IPS-NIHi7 (cell line): ENCODE data around the gene TRIM16.
"Not testable (repeated sequence)": the region's sequence is repeated elsewhere in the genome, so short reads cannot be mapped to it uniquely, and the experiment has no call there.

ENCODE experiments used
- DNase-seq: peaks from one replicate; pipeline ENCODE4 v3.0.0; 2012; ENCODE audit warnings: mixed read lengths; ENCODE audit errors: extremely low spot score

The TRIM16 gene

GRCh38 chr17:15683824-15684478 lies at the start of gene TRIM16:
Gene TRIM16 (minus strand): TSS chr17:15684311. CDS start chr17:15651609, 32,702 bp downstream.
- DNase-seq = peak; percentile 15

- DNase-seq = not testable (repeated sequence)
Observed at GRCh38 chr17:15733174-15733789, 49.2 kb upstream of the TRIM16 start.

- not testable (repeated sequence) for DNase-seq
Observed at GRCh38 chr17:15731900-15732299, 47.8 kb upstream of the TRIM16 start, which contains the start of gene TBC1D26. Gene TBC1D26 (plus strand): TSS chr17:15732283. CDS start chr17:15735349, 3,066 bp downstream.

- not testable (repeated sequence) for DNase-seq
Observed at GRCh38 chr17:15730535-15730934, 46.4 kb upstream of the TRIM16 start.

GRCh38 chr17:15716601-15717563 lies 32.8 kb upstream of the TRIM16 start:
- DNase-seq = not testable (repeated sequence)

GRCh38 chr17:15708879-15709278 lies 24.8 kb upstream of the TRIM16 start:
- not testable (repeated sequence) for DNase-seq

- DNase-seq = not testable (repeated sequence)
Observed at GRCh38 chr17:15704813-15705212, 20.7 kb upstream of the TRIM16 start.

GRCh38 chr17:15704239-15704638 lies 20.1 kb upstream of the TRIM16 start:
- not testable (repeated sequence) for DNase-seq

- not testable (repeated sequence) for DNase-seq
Observed at GRCh38 chr17:15699937-15700336, 15.8 kb upstream of the TRIM16 start.

GRCh38 chr17:15699413-15699924 lies 15.4 kb upstream of the TRIM16 start, which contains the start of gene ZNF286A:
Gene ZNF286A (plus strand): TSS chr17:15699752. CDS start chr17:15700330, 578 bp downstream.
- peak; percentile 94 for DNase-seq

- DNase-seq = not testable (repeated sequence)
Observed at GRCh38 chr17:15698967-15699366, 14.9 kb upstream of the TRIM16 start.

GRCh38 chr17:15687494-15687893 lies 3.4 kb upstream of the TRIM16 start:
- DNase-seq = not testable (repeated sequence)

- not testable (repeated sequence) for DNase-seq
Observed at GRCh38 chr17:15683135-15683534, 976 bp downstream of the TRIM16 start.

GRCh38 chr17:15675991-15676390 lies 8.1 kb downstream of the TRIM16 start:
- DNase-seq = not testable (repeated sequence)

GRCh38 chr17:15674640-15675039 lies 9.5 kb downstream of the TRIM16 start:
- DNase-seq = not testable (repeated sequence)

- not testable (repeated sequence) for DNase-seq
Observed at GRCh38 chr17:15669526-15669925, 14.6 kb downstream of the TRIM16 start.

GRCh38 chr17:15663691-15664090 lies 20.4 kb downstream of the TRIM16 start:
- DNase-seq = no peak

GRCh38 chr17:15663176-15663575 lies 20.9 kb downstream of the TRIM16 start:
- DNase-seq = no peak

GRCh38 chr17:15662681-15663080 lies 21.4 kb downstream of the TRIM16 start:
- DNase-seq = no peak

- no peak for DNase-seq
Observed at GRCh38 chr17:15660077-15660476, 24.0 kb downstream of the TRIM16 start.

- peak; percentile 23 for DNase-seq
Observed at GRCh38 chr17:15659663-15660062, 24.4 kb downstream of the TRIM16 start.

GRCh38 chr17:15659236-15659635 lies 24.9 kb downstream of the TRIM16 start:
- DNase-seq = no peak
